ENCODE data around the gene MATR3.
A peak's percentile ranks its signal among the peaks of the same experiment; 100 is the strongest.
"Not testable (repeated sequence)": the region's sequence is repeated elsewhere in the genome, so short reads cannot be mapped to it uniquely, and the experiment has no call there.

Gene MATR3, protein sequence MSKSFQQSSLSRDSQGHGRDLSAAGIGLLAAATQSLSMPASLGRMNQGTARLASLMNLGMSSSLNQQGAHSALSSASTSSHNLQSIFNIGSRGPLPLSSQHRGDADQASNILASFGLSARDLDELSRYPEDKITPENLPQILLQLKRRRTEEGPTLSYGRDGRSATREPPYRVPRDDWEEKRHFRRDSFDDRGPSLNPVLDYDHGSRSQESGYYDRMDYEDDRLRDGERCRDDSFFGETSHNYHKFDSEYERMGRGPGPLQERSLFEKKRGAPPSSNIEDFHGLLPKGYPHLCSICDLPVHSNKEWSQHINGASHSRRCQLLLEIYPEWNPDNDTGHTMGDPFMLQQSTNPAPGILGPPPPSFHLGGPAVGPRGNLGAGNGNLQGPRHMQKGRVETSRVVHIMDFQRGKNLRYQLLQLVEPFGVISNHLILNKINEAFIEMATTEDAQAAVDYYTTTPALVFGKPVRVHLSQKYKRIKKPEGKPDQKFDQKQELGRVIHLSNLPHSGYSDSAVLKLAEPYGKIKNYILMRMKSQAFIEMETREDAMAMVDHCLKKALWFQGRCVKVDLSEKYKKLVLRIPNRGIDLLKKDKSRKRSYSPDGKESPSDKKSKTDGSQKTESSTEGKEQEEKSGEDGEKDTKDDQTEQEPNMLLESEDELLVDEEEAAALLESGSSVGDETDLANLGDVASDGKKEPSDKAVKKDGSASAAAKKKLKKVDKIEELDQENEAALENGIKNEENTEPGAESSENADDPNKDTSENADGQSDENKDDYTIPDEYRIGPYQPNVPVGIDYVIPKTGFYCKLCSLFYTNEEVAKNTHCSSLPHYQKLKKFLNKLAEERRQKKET

DNA sequence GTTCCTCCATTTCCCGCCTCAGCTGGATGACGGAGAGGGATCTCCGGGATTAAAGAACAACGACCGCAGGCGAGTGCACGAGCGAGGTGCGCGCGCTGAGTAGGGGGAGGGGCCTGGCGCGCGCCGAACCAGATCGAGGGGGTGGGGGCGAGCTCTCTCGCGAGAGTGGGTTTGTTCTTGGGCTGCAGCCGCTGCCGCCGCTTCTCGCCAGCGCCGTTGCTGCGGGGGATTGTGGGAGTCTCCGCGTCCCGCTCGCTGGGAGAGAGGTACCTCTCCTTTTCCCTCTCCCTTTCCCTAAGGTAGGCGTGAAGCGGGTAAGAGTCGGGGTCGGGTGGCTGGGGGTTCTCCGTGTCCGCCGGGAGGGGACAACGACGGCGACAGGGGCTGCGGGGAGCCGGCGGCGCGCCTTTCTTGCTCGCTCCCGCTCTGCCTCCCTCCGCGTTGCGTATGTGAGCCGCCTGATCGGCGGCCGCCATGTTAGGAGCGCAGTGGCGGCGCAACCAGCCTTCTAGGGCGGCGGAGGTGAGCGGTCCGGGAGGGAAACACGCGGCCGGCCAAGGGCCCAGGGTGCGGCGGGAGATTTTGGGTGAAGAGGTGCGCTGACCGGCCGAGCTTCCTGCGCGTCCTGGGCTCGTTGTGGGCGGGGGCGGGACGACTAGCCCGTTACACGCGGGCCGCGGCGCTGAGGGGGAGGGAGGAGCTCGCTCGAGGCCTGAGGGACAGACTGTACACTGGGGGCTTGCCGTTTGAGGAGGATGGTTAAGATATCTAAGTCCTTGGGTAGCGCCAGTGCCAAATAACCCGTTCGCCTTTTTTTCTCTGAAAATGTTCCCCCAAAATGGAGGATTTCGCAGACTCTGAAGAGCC, at the start of gene MATR3:
TSS of gene MATR3 (plus strand) at position 234 of the 867 bp plus-strand sequence. CDS start 13,676 bp downstream, outside the sequence.
- peak; percentile 33 for FAIRE-seq

DNA sequence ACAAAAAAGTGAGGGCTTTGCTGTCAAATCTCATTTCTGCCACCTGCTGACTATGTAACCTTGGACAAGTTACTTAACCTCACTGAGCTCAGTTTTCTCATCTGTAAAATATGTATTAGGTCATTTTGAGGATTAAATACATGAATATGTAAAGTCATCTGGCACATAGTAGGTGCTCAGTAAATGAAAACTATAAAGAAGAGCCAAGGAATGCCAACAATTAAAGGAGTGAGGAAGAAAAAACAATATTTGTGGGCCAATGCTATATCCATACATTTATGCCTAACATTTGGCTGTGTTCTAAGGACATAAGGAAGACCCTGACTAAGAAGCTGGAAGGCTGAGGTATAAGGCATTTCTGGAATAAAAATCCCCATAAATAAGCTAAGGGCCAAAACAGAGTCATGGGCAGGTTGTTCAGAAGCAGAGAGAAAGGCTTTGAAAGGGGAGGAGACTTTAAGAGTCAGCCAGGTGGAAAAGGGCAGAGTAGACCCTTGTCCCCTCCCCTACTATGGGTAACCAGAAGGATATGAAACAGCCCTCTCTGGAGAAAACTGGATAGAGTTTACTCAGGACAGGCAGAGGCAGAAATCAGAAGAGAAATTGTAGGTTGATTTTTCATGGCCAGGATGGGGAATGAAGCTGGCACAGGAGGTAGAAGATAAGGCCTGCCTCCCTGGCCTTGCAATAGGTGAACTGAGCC, 47.8 kb upstream of the MATR3 start:
- no peak for FAIRE-seq

DNA sequence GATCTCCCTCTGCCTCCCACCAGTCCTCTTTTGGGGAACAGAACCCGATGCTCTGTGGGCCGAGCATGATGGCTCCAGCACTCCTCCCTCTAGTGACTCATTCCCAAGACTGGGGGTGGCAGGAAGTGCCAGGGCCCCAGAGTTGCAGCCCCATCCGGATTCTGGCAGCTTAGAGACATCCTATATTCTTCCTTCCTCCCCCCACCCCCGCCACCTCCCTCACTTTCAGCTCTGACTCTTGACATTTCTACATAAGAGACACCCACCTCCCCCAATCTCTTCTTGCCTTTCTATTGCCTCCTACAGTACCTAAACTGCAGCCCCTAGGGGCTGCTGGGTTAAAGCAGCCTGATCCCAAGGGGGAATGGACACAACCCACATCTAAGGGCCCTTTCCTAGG, 47.1 kb upstream of the MATR3 start:
- FAIRE-seq, result no peak

DNA sequence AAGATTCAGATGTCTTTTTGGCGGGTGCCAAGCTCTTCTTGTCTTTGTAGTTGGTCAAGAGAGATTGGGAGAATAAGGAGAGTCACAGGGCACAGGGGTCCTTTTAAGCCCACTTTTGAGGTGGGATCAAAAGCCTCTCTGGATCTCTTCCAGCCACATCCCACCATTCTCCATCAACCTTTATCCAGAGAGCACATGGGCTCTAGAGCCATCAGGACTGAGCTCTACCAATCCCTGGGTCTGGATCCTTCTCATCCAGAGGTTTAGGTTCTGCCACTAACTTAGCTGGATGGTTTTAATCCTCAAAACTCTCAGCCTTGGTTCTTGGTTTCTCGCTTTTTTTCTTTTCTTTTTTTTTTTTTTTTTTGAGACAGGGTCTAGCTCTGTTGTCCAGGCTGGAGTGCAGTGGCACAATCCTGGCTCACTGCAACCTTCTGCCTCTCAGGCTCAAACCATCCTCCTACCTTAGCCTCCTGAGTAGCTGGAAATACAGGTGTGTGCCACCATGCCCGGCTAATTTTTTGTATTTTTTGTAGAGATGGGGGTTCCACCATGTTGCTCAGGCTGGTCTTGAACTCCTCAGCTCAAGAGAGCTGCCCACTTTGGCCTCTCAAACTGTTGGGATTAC, 44.6 kb upstream of the MATR3 start:
- FAIRE-seq, result no peak

DNA sequence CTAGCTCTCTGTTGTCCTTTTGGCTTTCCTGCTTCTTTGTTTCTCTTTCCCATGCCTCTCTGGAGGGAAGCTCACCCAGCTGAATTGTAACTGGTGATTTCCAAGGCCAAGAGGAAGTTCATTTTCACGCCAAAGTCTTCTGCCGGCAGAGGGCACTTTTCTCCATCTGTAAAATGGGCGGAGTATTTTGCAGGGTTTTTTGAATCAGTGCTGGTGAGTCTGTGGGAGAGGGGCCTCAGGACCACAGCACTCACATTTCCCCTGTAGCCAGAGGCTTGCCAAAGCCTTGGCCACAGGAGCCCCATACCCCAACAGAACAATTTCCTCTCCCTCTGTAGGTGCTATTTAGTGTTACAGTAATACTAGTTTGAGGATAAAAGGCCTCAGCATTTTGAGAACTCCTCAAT, 42.3 kb upstream of the MATR3 start:
- no peak for FAIRE-seq

DNA sequence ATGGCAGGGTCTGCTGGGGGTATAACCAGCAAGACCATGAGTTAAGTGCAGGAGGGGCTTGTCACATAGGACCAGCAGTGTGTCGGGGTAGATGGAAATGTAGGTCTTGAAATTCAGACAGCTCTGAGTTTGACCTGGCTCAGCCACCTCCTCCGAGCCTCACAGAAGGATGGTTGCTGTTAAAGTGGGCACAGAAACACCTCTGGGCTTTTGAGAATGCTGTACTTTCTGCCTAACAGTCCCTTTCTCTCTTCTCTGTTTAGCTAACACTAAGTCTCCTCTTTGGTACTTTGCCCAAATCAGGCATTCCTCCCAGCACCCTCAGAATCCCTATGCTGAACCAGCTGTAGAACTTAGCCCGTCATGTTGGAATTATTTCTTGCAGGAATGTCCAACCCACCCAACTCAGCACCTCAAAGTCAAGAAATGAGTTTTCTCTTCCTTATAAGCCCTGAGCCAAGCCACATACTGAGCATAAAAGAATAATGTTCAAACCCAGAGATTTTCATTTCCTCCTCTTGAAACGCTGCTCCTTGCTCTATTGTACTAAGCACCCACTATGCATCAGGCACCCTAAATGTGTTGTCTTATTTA, 41.7 kb upstream of the MATR3 start:
- FAIRE-seq, result no peak

DNA sequence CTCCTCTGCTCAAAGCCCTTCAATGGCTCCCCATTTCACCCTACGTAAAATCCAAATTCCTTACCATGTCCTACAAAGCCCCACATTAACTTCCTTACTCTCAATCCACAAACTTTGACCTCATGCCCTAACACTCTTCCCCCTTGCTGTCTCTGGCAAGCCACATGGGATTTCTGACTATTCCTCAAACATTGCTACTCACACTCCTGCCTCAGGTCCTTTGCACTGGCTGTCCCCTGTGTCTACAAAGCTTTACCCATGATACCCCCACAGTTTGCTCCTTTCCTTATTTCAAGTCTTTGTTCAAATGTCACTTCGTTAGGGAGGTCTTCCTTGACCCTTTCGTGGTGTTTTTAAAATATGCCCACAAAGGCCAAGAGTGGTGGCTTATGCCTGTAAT, 40.4 kb upstream of the MATR3 start:
- FAIRE-seq, result no peak

DNA sequence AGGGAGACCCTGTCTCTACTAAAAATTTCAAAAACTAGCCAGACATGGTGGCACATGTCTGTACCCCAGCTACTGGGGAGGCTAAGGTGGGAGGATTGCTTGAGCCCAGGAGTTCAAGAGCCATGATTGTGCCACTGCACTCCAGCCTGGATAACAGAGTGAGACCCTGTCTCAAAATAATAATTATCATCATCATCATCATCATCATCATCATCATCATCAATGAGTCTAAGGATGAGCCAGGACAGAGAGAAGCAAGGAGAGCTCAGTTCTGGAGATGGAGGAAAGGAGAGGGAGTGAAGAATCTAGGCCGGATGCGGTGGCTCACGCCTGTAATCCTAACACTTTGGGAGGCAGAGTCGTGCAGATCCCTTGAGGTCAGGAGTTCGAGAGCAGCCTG, 36.7 kb upstream of the MATR3 start:
- FAIRE-seq, result no peak

DNA sequence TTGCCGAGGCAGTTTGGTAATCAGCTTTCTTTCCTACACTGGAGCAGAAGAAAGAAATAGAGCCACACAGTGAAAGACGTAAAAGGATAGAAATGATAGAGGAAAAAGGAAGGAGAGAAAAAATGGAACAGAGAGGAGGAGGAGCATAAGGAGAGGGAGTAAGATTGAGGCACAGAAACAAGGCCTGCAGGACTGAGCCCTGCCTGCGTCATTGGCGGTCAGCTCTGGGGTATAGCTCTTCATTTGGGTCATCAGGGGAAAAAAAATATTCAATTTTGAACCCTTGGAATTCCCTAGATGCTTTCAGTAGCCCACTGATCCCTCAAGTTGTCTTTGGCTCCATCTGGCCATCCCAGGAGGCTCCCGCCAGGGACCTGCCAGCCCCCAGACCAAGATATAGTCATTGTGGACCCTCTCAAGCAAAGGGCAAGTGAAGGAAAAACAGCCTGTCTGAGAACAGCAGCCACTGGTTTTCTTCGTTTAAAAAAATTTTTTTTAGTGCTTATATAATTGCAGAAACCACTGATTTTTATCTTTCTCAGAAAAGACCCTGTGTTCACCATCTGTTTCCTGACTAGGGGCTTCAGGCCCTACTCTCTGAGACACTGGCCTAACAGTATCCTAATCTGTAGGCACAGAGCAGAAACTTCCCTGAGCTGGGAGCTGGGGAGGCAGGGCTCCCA, 31.3 kb upstream of the MATR3 start:
- FAIRE-seq, result no peak

DNA sequence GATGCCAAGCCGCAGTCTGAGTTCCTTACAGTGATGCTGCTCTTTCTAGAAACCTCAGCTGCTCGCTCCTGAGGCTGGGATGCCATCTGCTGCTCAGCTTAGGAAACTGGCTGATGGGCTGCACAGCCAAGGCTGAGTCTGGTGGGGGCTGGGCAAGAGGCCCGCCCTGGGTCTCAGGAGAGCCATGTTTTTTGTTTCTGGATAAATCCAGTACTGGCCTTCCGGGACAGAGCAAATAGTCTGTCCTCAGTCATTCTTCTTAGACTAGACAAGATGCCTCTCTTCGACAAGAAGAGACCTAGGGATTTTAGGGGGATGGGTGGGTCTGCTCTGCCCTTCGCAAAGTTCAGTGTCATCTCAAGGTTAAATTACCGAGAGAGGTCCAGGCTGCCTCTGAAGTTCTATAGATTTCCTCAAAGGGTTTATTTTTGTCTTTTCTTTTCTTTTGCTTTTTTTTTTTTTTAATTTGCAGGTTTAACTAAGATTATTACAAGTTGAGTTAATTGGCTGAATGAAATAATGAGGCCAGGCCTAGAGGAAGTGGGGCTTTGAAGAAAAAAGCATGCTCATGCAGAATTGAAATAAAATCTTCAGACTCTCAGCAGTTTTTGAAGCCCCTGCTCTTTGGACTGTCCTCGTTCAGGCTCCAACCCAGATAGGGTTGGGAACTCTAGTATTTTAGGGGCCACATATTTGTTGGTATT, 30.6 kb upstream of the MATR3 start:
- FAIRE-seq, result no peak

DNA sequence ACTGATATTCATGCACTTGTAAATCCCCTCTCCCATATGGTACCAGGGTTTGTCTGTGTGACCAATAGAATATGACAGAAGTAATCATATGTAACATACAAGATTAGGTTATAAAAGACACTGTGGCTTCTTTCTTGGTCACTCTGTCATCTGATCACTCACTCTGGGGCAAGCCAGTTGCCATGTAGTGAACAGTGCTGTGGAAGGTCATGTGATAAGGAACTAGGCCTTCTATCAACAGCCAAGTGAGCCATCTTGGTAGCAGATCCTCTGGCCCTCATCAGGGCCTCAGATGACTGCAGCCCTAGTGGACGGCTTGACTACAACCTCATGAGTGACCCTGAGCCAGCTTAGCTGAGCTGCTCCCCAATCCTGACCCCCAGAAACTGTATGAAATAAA, 30.0 kb upstream of the MATR3 start:
- FAIRE-seq, result no peak

DNA sequence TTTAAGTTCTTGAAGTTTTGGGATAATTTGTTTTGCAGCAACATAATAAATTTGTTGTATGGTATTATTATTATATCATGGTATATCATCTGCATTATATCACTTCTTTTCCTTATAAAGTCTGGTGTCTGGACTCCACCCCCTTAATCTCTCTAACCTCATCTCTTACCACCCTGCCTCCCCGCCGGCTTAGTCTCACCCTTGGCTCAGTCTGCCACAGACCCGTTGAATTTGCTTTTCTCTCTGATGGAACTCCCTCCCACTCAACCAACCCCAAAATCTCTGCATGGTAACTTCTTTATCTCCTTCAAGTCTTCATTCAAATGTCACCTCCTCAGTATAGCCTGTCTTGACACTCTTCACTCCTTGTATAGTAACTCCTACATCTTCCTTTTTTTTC, 29.6 kb upstream of the MATR3 start:
- FAIRE-seq, result no peak

DNA sequence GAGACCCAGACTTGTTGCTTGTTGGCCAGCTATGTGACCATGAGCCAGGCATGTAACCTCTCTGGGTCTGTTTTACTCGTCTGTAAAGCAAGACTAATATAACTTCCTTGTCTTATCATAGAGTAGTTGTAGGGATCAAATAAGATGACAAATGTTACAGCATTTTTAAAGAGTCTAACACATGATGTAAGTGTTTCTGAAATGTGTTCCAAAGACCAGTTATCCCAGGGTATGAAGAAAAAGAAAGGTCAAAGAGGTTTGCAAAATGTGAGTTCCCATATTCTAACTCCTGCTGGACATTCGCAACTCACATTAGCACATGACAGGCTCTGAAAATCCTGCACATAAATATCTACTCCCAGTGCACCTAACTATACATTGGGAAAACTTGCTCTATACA, 28.5 kb upstream of the MATR3 start:
- FAIRE-seq, result no peak

DNA sequence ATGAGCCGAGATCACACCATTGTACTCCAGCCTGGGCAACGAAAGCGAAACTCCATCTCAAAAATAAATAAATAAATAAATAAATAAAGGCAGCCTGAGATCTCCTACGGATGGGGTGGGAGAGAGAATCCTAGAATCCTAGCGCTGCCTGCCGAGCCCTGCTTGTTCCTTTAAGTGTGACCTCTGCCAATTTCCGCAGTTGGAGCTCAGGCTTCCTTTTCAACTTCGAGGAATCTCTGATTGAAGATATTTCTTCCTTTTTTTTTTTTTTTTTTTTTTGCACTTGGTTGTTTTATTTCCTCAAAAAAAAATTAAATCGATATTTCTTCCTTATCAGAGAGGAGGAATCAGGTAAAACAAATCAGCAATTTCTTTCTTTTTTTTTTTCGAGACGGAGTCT, 27.3 kb upstream of the MATR3 start:
- FAIRE-seq, result no peak

DNA sequence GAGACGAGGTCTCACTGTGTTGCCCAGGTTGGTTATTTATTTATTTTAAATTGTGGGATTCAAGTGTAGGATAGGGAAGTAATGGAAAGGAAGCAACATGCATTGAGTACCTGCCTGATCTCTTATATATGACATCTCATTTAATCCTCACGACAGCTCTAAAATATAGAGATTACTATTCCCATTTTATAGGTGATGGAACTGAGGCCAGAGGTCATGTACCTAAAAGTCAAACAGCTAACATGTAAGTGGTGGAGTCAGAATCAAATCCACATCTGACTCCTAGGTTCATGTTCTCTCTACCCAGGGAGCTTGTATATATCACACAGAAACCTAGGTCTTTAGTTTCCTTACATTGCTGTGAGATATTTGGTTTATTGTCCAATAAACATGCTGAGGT, 26.1 kb upstream of the MATR3 start:
- no peak for FAIRE-seq

DNA sequence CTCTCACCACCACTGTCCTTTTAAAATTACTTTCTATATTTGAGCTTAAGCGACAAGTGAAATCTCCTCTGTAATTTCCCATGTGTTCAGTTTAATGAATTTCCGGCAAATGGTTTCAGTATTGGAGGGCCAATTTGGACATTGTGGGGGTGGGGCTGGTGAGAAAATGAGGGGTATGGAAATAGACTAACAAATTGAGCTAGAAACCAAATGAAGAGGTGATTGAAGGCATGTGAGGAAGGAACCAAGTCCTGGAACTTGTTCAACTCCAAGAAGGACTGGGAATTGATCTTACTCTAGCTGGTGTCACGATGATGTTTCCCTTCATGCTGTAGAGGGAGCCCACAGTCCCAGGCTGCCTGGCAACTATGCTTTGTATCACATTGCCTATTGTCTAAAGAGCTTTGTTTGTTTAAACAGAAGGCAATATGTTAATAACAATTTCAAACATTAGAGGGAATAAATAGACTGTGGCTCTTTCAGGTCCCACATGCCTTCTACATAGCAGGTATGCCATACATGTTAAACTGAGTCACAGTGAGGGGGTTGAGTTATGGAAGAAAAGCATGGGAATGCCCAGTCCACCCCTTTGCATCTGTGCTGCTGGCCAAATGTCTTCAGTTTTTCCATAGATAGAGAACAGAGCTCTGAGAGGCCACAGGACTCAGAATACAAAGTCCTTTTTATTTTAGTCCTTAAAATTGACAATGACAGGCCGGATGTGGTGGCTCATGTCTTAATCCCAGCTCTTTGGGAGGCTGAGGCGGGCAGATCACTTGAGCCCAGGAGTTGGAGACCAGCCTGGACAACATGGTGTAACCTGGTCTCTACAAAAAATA, 25.0 kb upstream of the MATR3 start:
- FAIRE-seq, result no peak

DNA sequence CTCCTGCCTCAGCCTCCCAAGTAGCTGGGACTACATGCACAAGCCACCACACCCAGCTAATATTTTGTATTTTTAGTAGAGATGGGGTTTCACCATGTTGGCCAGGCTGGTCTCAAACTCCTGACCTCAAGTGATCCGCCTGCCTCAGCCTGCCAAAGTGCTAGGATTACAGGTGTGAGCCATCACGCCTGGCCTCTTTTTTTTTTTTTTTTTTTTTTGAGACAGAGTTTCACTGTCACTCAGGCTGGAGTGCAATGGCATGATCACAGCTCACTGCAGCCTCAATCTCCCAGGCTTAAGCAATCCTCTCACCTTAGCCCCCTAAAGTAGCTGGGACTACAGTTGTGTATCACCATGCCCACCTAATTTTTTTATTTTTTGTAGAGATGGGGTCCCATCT, 22.8 kb upstream of the MATR3 start:
- not testable (repeated sequence) for FAIRE-seq

DNA sequence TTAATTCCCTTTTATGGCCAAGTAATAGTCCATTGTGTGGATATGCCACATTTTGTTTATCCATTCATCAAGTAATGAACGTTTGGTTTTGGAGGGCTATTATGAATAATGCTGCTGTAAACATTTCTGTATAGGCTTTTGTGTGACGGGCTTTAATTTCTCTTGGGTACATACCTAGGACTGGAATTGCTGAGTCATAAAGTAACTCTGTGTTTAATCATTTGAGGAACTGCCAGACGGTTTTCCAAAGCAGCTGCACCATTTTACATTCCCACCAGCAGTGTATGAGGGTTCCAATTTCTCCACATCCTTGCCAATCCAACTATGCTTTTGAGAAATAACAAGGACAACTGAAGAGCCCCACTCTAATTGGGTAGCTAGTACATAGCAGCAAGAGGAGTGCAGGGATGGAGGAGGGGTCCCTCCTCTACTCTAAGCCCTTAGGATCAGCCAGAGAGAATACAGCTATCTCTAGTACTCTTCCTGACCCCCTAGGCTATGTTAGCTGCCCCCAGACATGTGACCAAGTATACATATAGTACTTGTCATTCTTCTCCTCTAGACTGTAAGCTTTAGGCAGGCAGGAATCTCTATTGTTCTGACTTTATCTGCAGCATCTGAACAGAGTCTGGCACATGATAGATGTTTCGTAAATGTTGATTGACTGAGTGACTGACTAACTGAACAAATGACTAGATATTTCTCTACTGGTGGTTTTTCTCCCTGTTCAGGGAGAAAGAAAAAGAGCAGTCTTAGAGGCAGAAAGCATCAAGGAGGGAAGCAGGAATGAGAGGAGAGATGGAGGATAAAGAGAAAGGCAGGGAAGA, 22.1 kb upstream of the MATR3 start:
- no peak for FAIRE-seq

Data from endometrium (tissue), 2 donors.